GM18951 (cell line): ENCODE data around the gene PRKAR1B.

ENCODE experiments used
- POLR2A ChIP-seq: IDR thresholded peaks from 4 replicates; pipeline ENCODE4 v1.6.1; 2011; ENCODE audit warnings: mild to moderate bottlenecking; ENCODE audit not compliant: insufficient read length, insufficient read depth; ENCODE audit errors: extremely low read depth
- in situ Hi-C: fragments of 300-500 bp; cut with MboI; formaldehyde crosslinking; loops from one replicate; pipeline ENCODE4 v1.12.0; 2022; ENCODE audit warnings: low sequenced_read_pairs, mixed read lengths, inconsistent platforms; ENCODE audit not compliant: unreplicated experiment

The PRKAR1B gene

DNA sequence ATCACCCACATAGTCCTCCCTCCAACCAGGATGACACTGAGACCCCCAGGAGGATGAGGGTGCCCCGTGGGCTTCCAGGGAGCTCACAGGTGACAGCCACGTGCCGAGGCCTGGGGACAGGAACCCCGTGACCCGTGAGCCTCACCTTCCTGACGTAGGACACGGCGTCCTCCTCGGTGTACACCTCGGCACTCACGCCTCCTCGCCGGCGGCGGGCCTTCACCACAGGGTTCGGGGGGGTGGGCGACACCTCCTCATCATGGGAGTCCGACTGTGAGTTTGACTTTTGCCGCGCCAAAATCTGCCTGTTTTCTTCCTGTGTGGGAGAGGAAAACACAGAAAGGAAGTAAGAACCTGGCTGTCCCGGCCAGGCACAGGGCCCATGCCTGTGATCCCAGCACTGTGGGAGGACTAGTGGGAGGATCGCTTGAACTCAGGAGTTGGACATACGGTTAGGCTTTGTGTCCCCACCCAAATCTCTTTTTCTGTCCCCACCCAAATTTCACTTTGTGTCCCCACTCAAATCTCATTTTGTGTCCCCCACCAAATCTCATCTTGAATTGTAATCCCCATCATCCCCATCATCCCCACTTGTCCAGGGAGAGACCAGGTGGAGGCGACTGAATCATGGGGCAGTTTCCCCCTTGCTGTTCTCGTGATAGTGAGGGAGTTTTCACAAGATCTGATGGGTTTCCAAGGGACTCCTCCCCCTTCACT is 46.5 kb downstream of the PRKAR1B start:
- in situ Hi-C loops = no loop called here
- no peak for TF ChIP-seq POLR2A

DNA sequence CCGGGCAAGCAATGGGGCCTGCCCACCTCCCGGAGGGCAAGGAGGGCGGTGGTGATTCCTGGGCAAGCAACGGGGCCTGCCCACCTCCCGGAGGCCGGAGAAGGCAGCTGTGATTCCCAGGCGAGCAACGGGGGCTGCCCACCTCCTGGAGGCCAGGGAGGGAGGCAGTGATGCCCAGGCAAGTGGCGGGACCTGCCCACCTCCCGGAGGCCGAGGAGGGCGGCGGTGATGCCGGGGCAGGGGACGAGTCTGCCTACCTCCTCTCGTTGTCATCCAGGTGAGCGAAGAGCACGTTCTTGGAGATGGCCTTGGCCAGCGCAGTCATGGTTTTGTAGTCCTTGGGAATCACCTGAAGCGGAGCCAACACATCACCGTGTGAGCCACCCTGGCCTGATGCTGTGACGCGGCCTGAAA is 50.1 kb downstream of the PRKAR1B start:
- TF ChIP-seq POLR2A = no peak
- in situ Hi-C loops = no loop called here

DNA sequence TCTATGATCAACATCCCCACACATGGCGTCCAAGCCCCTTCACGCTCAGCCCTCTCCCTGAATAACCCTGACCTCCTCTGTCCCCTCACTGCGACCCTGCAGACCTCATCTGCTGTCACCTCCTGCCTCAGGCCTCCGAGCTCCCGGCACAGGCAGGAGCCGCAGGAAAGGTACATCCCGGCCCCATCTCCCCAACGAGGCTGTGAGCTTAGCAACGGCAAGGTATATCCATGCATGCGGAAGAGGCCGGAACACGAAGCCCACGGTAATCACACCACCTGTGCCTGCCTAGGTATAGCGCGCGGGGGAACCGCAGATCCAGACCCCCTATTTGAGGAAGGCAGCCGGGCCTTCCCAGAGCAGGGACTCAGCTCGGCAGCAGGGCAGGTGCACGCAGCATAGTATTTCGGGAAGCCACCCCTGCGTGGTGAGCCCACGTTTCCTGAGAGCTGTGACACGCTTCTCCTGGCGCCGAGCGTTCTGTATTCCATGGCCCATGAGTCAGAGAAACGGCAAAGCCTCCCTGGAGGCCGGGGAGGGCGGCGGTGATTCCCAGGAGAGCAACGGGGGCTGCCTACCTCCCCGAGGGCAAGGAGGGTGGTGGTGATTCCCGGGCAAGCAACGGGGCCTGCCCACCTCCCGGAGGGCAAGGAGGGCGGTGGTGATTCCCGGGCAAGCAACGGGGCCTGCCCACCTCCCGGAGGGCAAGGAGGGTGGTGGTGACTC is 50.7 kb downstream of the PRKAR1B start:
- in situ Hi-C loops = no loop called here
- no peak for TF ChIP-seq POLR2A

DNA sequence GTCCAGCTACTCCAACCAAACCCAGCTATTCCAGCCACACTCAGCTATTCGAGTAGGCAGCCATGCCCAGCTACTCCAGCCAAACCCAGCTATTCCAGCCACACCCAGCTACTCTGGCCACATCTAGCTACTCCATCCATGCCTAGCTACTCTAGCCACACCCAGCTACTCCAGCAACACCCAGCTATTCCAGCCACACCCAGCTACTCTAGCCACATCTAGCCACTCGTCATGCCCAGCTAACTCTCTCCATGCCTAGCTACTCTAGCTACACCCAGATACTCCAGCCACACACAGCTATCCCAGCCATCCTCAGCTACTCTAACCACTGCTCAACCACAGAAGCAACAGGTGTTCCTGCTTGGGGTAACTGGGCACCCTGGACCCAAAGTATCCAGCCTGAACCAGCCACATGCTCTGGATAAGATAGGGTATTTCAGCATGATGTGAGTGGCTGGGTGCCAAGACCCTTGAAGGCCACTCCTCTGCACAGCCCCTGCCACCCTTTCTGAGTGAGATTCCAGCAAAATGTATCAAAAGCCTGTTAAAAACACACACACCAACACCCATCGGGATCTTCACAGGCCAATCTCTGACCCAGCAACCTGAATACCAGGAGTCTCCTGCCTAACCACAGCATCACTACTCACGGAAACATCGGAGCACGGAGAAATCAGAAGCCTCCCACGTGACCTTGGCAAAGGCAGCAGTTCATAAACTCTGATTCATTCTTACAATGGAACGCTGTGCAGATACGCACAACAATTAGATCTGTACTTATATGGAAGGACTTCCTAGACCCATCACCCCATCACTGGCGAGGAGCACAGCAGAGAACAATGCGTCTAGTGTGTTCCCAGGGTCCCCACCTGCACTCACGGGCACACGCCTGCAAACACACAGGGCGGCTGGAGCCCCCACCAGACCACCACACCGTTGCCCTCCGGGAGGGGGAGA is 52.3 kb downstream of the PRKAR1B start:
- TF ChIP-seq POLR2A = no peak
- in situ Hi-C loops = no loop called here

DNA sequence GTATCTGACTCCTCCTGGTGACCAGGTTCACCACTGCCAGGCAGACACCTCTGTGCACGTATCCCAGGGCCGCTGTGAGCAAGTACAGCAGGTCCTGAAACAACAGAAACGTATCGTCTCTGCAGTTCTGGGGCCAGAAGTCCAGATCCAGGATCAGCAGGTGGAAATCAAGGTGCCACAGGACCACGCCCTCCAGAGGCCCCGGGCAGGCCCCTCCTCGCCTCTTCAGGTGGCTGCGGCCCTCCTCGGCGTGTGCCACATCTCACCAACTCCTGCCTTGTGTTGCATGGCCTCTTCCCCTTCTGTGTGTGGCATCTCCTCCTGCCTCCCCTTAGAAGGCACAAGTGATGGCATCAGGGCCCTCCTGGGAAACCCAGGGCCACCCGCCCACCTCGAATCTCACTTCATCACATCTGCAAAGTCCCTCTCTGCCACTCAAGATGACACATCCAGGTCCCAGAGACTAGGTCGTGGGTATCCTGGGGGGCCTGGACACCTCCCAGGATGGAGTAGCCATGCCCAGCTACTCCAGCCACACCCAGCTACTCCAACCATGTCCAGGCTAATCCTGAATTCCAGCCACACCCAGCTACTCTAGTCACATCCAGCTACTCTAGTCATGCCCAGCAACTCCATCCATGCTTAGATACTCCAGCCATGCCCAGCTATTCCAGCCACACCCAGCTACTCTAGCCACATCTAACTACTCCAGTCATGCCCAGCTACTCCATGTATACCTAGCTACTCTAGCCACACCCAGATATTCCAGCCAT is 53.2 kb downstream of the PRKAR1B start:
- TF ChIP-seq POLR2A = no peak
- in situ Hi-C loops = no loop called here

DNA sequence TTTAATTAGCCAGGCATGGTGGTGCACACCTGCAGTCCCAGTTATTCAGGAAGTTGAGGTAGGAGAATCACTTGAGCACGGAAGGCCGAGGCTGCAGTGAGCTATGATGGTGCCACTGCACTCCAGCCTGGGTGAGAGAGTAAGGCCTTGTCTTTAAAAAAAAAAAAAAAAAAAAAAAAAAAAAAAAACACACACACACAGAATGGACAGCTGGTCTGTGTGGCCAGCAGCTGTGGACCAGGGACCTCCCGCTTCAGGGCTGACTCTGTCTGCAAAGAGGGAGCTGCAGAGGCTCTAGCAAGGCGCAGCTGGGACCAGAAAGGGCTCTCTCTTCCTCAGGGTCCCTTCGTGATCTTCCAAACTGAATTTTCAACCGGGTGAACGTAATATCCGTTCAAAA is 54.2 kb downstream of the PRKAR1B start:
- TF ChIP-seq POLR2A = no peak
- in situ Hi-C loops = no loop called here

DNA sequence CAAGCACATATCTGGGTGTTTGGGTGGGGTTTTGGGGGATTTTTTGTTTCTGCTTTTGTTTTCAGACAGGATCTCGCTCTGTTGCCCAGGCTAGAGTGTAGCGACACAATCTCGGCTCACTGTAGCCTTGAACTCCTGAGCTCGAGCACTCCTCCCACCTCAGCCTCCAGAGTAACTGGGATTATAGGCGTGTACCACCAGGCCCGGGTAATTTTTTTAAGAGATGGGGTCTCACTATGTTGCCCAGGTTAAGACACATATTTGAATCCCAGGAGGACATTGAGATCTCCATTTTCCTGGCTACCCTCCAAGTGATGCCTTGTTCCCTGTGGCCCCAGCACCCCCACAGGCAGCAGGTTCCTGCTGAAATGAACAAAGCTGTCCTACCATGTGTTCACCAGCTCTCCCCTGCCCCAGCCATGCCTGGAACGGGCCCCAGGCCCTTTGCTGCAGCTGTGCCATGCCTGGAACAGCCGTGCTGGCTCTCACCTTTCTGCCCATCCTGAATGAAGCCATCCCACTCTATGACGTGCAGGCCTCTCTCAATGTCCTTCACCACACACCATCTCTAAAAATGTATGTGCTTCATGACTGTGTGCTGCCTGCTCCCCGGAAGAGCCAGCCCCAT is 55.6 kb downstream of the PRKAR1B start:
- TF ChIP-seq POLR2A = no peak
- in situ Hi-C loops = no loop called here

DNA sequence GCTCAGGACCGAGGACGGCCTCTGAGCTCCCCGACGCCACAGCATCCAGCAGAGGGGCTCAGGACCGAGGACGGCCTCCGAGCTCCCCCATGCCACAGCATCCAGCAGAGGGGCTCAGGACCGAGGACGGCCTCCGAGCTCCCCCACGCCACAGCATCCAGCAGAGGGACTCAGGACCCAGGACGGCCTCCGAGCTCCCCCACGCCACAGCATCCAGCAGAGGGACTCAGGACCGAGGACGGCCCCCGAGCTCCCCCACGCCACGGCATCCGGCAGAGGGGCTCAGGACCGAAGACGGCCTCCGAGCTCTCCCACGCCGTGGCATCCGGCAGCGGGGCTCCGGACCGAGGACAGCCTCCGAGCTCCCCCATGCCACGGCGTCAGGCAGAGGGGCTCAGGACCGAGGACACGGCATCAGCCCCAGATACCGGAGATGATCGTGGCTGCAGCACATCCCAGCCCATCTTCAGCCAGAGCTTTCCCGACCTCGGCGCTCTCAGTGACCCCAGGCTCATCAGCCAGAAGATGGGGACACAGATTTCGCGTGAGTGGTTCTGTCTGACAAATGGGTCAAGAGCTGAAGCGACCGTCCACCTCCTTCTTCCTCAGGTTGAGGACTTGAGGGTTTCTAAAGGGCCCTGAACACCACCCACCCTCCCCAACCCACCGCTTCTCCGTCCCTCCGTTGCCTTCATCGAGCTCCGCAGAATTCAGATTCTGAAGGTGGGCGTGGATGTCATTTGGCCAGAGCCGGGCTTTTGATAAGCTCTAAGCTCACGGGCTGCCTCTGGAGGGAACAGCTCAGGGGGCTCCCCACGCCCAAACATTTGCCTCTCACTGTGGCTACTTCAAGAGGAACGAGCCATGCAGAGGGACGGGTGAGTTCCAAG is 56.3 kb downstream of the PRKAR1B start:
- in situ Hi-C loops = no loop called here
- no peak for TF ChIP-seq POLR2A

DNA sequence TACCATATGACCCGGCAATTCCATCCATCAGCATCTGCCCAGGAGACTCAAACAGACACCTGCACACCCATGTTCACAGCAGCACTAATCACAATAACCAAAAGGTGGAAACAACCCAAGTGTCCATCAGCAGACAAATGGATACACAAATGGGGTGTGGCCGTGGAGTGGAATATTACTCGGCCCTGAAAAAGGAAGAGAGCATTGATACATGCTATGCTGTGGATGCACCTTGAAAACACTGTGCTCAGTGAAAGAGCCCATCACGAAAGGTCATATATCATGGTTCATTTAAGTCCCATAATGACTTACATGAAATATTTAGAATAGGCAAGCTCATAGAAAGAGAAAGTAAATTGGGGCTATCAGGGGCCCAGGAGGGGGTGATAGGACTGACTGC is 58.1 kb downstream of the PRKAR1B start:
- in situ Hi-C loops = no loop called here
- no peak for TF ChIP-seq POLR2A

DNA sequence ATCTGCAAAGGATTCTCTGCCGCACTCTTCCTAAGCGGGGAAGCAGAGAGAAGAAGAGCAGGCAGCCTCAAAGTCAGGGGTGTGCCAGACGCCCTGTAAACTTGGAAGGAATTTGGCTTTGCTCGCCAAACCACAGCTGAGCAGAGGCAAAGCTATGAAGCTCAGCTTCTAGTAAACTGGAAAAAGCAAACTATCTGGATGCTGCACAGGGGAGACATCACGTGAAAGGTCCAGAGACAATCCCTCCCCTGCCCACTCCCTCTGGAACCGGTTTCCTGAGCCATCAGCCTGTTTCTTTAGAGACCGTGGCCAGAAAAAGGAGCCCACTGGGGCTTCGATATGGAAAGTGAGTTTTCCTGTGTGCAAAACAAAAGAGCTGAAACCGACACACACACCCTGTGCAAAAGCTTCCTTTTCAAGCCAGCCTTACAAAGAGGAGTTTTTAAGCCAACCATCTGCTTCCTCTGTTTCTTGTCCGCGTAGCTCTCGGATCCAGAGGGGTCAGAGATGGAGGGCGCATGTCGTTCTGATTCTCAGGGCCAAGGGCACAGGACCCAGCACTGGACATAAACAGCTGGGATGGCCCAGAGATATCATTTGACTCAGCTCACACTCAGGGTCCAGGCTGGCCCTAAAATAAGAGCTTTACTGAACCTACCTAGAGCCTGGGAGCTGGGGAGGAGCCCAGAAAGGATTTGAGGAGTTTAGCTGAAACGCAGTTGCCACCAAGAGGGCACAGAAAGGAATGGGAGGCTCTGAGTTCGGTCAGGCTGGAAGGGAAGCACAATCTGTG is 58.7 kb downstream of the PRKAR1B start:
- in situ Hi-C loops = no loop called here
- TF ChIP-seq POLR2A = no peak

DNA sequence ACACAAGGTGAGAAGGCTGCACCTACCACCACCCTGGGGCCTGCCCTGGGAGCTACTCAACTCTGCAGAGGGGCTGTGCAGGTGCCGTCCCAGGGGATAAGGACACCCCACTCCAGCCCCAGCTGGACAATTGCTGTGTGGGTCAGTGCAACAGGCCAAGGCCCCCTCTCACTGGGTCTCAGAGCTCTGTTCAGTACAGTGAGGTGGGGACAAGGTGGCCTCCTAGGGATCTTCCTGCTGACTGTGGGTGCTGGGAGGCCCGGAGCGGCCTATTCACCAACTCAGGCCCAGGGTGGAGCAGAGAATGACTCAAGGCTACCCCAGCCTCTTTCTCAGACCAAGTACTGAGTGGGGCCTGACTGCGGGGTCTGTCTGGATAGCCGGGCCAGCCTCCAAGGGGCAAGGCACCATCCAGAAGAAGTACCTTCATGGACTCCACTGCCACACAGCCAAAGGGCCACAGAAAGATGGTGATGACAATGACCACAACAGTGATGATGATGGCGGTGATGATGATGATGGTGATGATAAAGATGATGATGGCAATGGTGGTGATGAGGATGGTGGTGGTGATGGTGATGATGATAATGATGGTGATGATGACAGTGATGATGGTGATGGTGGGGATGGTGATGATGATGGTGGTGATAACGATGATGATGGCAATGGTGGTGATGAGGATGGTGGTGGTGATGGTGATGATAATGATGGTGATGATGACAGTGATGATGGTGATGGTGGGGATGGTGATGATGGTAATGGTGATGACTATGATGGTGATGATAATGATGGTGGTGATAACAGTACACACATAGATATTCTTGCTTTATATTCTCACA is 60.4 kb downstream of the PRKAR1B start:
- no peak for TF ChIP-seq POLR2A
- in situ Hi-C loops = no loop called here
